ENCODE data around the gene FYCO1.

GRCh38 chr3:45914362-45915058 is 81.1 kb downstream of the FYCO1 start:
- TF ChIP-seq ELF4 (IDR thresholded peaks at IDR 0.05) (no peak), FOXA1 (IDR thresholded peaks at IDR 0.05) (no peak), HDGF (IDR thresholded peaks at IDR 0.05; ENCODE audit: borderline replicate concordance) (no peak), ARNT (IDR thresholded peaks at IDR 0.05) (no peak), FOXK2 (IDR thresholded peaks at IDR 0.05) (no peak), BHLHE40 (IDR thresholded peaks at IDR 0.05; ENCODE audit: borderline replicate concordance) (no peak), SP1 (IDR thresholded peaks at IDR 0.05) (no peak), L3MBTL2 (conservative IDR thresholded peaks at IDR 0.05) (no peak), FOXM1 (IDR thresholded peaks at IDR 0.05; ENCODE audit: borderline replicate concordance) (no peak), ZNF384 (IDR thresholded peaks at IDR 0.05) (no peak)
